GM23338 (cell line): ENCODE measurements around the gene AP3S1. TPM values are rescaled to one million over a fixed set of nuclear protein-coding genes. Genes with fewer than 3 reads are reported as not detected.

Source experiments
- ATAC-seq: fragments of 200-7000 bp; cut with Tn5 transposase; 3 replicates; pipeline ENCODE4 v1.9.1; 2020
- DNase-seq: peaks from one replicate; pipeline ENCODE4 v3.0.0-alpha.2; 2015; ENCODE audit warnings: low spot score
- H2AFZ ChIP-seq: fragments of 200-600 bp; sonication (generic); 2 replicates; pipeline ENCODE4 v1.8.0; 2016; ENCODE audit warnings: antibody characterized with exemption, mild to moderate bottlenecking, moderate library complexity
- H3F3A ChIP-seq: fragments of 200-600 bp; sonication (generic); replicated peaks from 2 replicates; pipeline ENCODE4 v1.8.0; 2017; ENCODE audit warnings: antibody characterized with exemption, mixed run types, low read depth
- H3K27ac ChIP-seq: fragments of 200-600 bp; sonication (generic); 2 replicates; pipeline ENCODE4 v1.6.1; 2016; ENCODE audit warnings: low read depth
- H3K27me3 ChIP-seq: fragments of 200-600 bp; sonication (generic); 2 replicates; pipeline ENCODE4 v1.8.0; 2016; ENCODE audit warnings: mild to moderate bottlenecking, mixed run types, moderate library complexity; ENCODE audit not compliant: insufficient read depth
- H3K36me3 ChIP-seq: fragments of 200-600 bp; sonication (generic); 2 replicates; pipeline ENCODE4 v1.8.0; 2016; ENCODE audit warnings: mild to moderate bottlenecking; ENCODE audit not compliant: insufficient read depth
- H3K4me1 ChIP-seq: fragments of 200-600 bp; sonication (generic); 2 replicates; pipeline ENCODE4 v1.8.0; 2016; ENCODE audit warnings: mild to moderate bottlenecking, moderate library complexity; ENCODE audit not compliant: insufficient read depth
- H3K4me2 ChIP-seq: fragments of 200-600 bp; sonication (generic); 2 replicates; pipeline ENCODE4 v1.7.1; 2017; ENCODE audit warnings: mixed run types
- H3K4me3 ChIP-seq: fragments of 200-600 bp; sonication (generic); 2 replicates; pipeline ENCODE4 v1.6.1; 2016; ENCODE audit warnings: mixed run types
- H3K79me2 ChIP-seq: fragments of 200-600 bp; sonication (generic); replicated peaks from 2 replicates; pipeline ENCODE4 v1.8.0; 2017; ENCODE audit warnings: mild to moderate bottlenecking; ENCODE audit not compliant: insufficient read depth
- H3K9me2 ChIP-seq: fragments of 200-600 bp; sonication (generic); 2 replicates; pipeline ENCODE4 v1.8.0; 2017; ENCODE audit not compliant: insufficient read depth
- H4K20me1 ChIP-seq: fragments of 200-600 bp; sonication (generic); replicated peaks from 2 replicates; pipeline ENCODE4 v1.8.0; 2017; ENCODE audit warnings: mild to moderate bottlenecking; ENCODE audit not compliant: insufficient read depth
- H3K27ac Mint-ChIP-seq: 2 replicates; pipeline ENCODE4 v1.8.0; 2020; ENCODE audit warnings: inconsistent platforms, mild to moderate bottlenecking, moderate library complexity, mixed read lengths
- H3K27me3 Mint-ChIP-seq: 3 replicates; pipeline ENCODE4 v1.8.0; 2022; ENCODE audit warnings: low read depth, mild to moderate bottlenecking, moderate library complexity, mixed read lengths, inconsistent platforms; ENCODE audit not compliant: insufficient read depth, poor library complexity
- H3K36me3 Mint-ChIP-seq: 3 replicates; pipeline ENCODE4 v1.8.0; 2021; ENCODE audit warnings: low read depth, mild to moderate bottlenecking, inconsistent platforms, moderate library complexity, mixed read lengths
- H3K4me1 Mint-ChIP-seq: 3 replicates; pipeline ENCODE4 v1.8.0; 2020; ENCODE audit warnings: mild to moderate bottlenecking, inconsistent platforms, mixed read lengths
- H3K4me3 Mint-ChIP-seq: 3 replicates; pipeline ENCODE4 v1.8.0; 2021; ENCODE audit warnings: moderate library complexity, mild to moderate bottlenecking, inconsistent platforms, mixed read lengths
- H3K9me3 Mint-ChIP-seq: 3 replicates; pipeline ENCODE4 v1.8.0; 2020; ENCODE audit warnings: moderate library complexity, mild to moderate bottlenecking, inconsistent platforms, mixed read lengths
- CTCF ChIP-seq, 2 experiments: fragments of 200-600 bp in 1 of 2; sonication (generic) in 1 of 2; conservative IDR thresholded peaks; 2 replicates each; pipeline versions ENCODE4 v1.5.1 to v1.6.1; 2016 to 2017; ENCODE audit warnings: antibody characterized with exemption in 2 of 2, low read depth in 2 of 2, mild to moderate bottlenecking in 2 of 2, moderate library complexity in 1 of 2
- ETS1 ChIP-seq: IDR thresholded peaks from 2 replicates; pipeline ENCODE4 v1.6.1; 2016; ENCODE audit warnings: antibody characterized with exemption
- EZH2 ChIP-seq: fragments of 200-600 bp; sonication (generic); IDR thresholded peaks from one replicate; pipeline ENCODE4 v1.8.0; 2017; ENCODE audit warnings: antibody characterized with exemption, mild to moderate bottlenecking, low read depth; ENCODE audit not compliant: unreplicated experiment
- NANOG ChIP-seq: IDR thresholded peaks from 2 replicates; pipeline ENCODE4 v1.6.1; 2016; ENCODE audit warnings: antibody characterized with exemption, borderline replicate concordance
- REST ChIP-seq: IDR thresholded peaks from one replicate; pipeline ENCODE4 v1.6.1; 2018; ENCODE audit warnings: antibody characterized with exemption; ENCODE audit not compliant: unreplicated experiment
- STAT1 ChIP-seq: IDR thresholded peaks from one replicate; pipeline ENCODE4 v1.6.1; 2016; ENCODE audit warnings: antibody characterized with exemption; ENCODE audit not compliant: unreplicated experiment
- ZNF114 ChIP-seq: fragments of 250-450 bp; sonication (Bioruptor Pico); IDR thresholded peaks from 2 replicates; pipeline ENCODE4 v1.5.0; 2020; ENCODE audit warnings: mild to moderate bottlenecking, moderate library complexity
- ZNF462 ChIP-seq: fragments of 250-450 bp; sonication (Bioruptor Pico); IDR thresholded peaks from 2 replicates; pipeline ENCODE4 v1.5.0; 2020; ENCODE audit warnings: mild to moderate bottlenecking, moderate library complexity
- polyA plus RNA-seq: library from polyadenylated mRNA; unstranded; fragments of >200 nt; fragmentation: Nextera tagmentation; extraction: Ambion mirVana; gene quantifications from 2 replicates; pipeline ENCODE4 v1.2.1, GENCODE V29; 2016
- total RNA-seq: library from RNA; depleted of rRNA; stranded (reverse); fragments of >200 nt; shearing (Covaris generic); gene quantifications from 2 replicates; pipeline ENCODE4 v1.2.3, GENCODE V29; 2014

AP3S1 gene
- total and polyA plus RNA-seq, 2 experiments from 2014 or later: 143 to 232 TPM

GRCh38 chr5:115795700-115796099, 46.0 kb upstream of the AP3S1 start (continued):
- TF ChIP-seq ZNF462 (no peak), CTCF (conservative IDR thresholded peaks at IDR 0.05; ENCODE audit: low read depth in 2 of 2) (no peak), EZH2 (no peak), ETS1 (no peak), ZNF114 (CRISPR knock-in tag) (no peak)

- H3F3A ChIP-seq: no peaks in the 10 kb centered on the region
- Mint-ChIP-seq H3K4me3 (no peak overlapping the region), H3K4me1 (no peaks in the 10 kb centered on the region), H3K9me3 (no peaks in the 10 kb centered on the region), H3K27ac (no peak overlapping the region), H3K27me3 (peaks cover 3% of the 10 kb centered on the region), H3K36me3 (no peaks in the 10 kb centered on the region)
- H3K79me2 ChIP-seq: no peaks in the 10 kb centered on the region
- no peaks in the 10 kb centered on the region for H3K4me1 ChIP-seq
- H3K27me3 ChIP-seq: no peaks in the 10 kb centered on the region
- no peak overlapping the region for H3K4me2 ChIP-seq
- no peak overlapping the region for H3K27ac ChIP-seq
- no peak overlapping the region for H3K4me3 ChIP-seq
- no peaks in the 10 kb centered on the region for H3K9me2 ChIP-seq
- no peak for TF ChIP-seq ETS1
- no peak for TF ChIP-seq STAT1
- no peak for TF ChIP-seq REST
- no peak for TF ChIP-seq NANOG
- TF ChIP-seq CTCF (conservative IDR thresholded peaks at IDR 0.05; ENCODE audit: low read depth in 2 of 2): no peak
- H3K36me3 ChIP-seq: no peaks in the 10 kb centered on the region
- ATAC-seq (no peak), DNase-seq (no peak)
- no peak overlapping the region for H2AFZ ChIP-seq
- no peaks in the 10 kb centered on the region for H4K20me1 ChIP-seq
These were observed 45.1 kb upstream of the AP3S1 start for GRCh38 chr5:115796656-115797055.
